ENCODE results near the gene THRA. TPM values are rescaled to one million over a fixed set of nuclear protein-coding genes. Genes with fewer than 3 reads are reported as not detected.
A peak's percentile ranks its signal among the peaks of the same experiment; 100 is the strongest.

THRA gene
- total RNA-seq, 1 donor from 2014 or later = 78.3 TPM

GRCh38 chr17:40069751-40070708, 7.3 kb downstream of the THRA start:
- H3K9me3 ChIP-seq (replicated peaks) = no peaks in the 10 kb centered on the region
- H3K27me3 ChIP-seq (ENCODE audit: low read depth) = no peaks in the 10 kb centered on the region
- H3K36me3 ChIP-seq = peaks cover 9% of the 10 kb centered on the region
- H3K4me3 ChIP-seq = peak overlapping the region; percentile 55
- TF ChIP-seq, protein P1, sequence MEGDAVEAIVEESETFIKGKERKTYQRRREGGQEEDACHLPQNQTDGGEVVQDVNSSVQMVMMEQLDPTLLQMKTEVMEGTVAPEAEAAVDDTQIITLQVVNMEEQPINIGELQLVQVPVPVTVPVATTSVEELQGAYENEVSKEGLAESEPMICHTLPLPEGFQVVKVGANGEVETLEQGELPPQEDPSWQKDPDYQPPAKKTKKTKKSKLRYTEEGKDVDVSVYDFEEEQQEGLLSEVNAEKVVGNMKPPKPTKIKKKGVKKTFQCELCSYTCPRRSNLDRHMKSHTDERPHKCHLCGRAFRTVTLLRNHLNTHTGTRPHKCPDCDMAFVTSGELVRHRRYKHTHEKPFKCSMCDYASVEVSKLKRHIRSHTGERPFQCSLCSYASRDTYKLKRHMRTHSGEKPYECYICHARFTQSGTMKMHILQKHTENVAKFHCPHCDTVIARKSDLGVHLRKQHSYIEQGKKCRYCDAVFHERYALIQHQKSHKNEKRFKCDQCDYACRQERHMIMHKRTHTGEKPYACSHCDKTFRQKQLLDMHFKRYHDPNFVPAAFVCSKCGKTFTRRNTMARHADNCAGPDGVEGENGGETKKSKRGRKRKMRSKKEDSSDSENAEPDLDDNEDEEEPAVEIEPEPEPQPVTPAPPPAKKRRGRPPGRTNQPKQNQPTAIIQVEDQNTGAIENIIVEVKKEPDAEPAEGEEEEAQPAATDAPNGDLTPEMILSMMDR (IDR thresholded peaks at IDR 0.05; ENCODE audit: borderline replicate concordance) = peak; percentile 52
- peak overlapping the region; percentile 100 for H3K27ac ChIP-seq (replicated peaks)
- intact Hi-C loops (cut with micrococcal nuclease) = no loop called here
- peaks cover 99% of the 10 kb centered on the region for H3K4me1 ChIP-seq
- no peak for DNase-seq

DNA sequence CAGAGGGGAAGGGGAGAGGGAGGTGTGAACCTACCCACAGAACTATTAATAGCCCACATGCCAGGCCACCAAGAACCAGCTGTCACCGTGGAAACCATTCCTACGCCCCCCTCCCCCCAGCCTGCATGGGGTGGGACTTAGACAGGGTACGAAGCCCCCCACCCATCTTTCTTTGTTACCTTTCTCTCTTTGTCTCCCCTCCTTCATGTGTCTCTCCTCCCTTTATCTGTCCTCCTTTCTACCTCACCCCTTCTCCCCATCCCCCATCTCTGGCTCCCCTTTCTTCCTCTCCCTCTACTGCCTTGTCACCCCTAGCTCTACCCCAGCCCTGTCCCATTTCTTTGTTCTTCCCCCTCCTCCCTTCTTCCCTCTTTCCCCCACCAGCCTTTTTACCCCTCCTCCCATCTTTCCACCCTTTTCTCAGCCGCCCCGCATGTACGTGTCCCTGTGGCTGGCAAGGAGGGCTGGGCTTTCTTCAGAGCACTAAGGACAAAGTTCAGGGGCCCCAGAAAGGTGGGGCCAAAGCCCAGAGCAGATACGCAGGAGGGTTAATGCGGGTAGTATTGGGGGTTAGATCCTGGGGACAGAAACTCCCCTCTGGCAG, 8.0 kb downstream of the THRA start:
- peak overlapping the region; percentile 55 for H3K4me3 ChIP-seq
- DNase-seq = no peak
- TF ChIP-seq, protein P1 (IDR thresholded peaks at IDR 0.05; ENCODE audit: borderline replicate concordance) = no peak

DNA sequence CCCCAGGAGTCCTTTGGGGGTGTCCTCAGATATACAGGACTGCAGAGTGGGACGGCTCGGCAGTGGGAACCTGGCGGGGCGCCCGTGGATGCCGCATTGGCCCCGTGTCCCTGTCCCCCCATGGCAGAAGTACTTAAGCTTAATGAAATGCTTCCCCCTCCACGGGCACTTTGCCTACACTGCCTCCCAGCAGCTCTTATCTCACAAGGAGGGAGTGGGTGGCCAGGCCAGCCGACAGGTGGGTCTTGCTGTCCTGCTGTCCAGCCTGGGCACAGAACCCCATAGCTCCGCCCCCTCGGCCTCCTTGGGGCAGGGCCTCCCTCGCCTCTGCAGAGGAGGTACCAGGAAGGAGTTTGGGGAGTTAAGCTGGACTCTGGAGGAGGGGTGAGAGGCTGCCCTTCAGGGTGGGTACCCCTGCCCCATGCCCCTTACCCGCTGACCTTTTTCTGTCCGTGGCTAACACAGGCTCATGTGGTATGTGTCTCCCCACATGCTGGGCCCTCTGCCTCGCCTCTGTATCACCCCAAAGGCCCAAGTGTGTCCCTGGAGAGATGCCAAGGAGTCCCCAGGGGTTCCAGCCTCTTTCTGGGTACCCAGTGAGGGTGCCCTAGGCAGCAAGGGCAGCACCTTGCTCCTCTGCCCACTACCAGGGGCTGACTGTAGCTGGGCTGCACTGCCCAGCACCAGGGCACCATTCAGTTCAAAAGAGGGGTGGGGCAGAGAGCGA, 8.7 kb downstream of the THRA start:
- TF ChIP-seq, protein P1 (IDR thresholded peaks at IDR 0.05; ENCODE audit: borderline replicate concordance) = no peak
- intact Hi-C loops (cut with micrococcal nuclease) = no loop called here
- H3K9me3 ChIP-seq (replicated peaks) = no peaks in the 10 kb centered on the region
- H3K4me3 ChIP-seq = peak overlapping the region; percentile 55
- peaks cover 99% of the 10 kb centered on the region for H3K4me1 ChIP-seq
- peaks cover 9% of the 10 kb centered on the region for H3K36me3 ChIP-seq
- peak; percentile 69 for DNase-seq
- H3K27ac ChIP-seq (replicated peaks) = peak overlapping the region; percentile 100
- no peaks in the 10 kb centered on the region for H3K27me3 ChIP-seq (ENCODE audit: low read depth)

More for the DNA sequence above, 8.0 kb downstream of the THRA start:
- Histone ChIP-seq H3K4me1 (peaks cover 99% of the 10 kb centered on the region), H3K27me3 (ENCODE audit: low read depth) (no peaks in the 10 kb centered on the region), H3K27ac (replicated peaks) (peak overlapping the region; percentile 100), H3K9me3 (replicated peaks) (no peaks in the 10 kb centered on the region), H3K36me3 (peaks cover 9% of the 10 kb centered on the region)
- intact Hi-C loops (cut with micrococcal nuclease) = no loop called here

DNA sequence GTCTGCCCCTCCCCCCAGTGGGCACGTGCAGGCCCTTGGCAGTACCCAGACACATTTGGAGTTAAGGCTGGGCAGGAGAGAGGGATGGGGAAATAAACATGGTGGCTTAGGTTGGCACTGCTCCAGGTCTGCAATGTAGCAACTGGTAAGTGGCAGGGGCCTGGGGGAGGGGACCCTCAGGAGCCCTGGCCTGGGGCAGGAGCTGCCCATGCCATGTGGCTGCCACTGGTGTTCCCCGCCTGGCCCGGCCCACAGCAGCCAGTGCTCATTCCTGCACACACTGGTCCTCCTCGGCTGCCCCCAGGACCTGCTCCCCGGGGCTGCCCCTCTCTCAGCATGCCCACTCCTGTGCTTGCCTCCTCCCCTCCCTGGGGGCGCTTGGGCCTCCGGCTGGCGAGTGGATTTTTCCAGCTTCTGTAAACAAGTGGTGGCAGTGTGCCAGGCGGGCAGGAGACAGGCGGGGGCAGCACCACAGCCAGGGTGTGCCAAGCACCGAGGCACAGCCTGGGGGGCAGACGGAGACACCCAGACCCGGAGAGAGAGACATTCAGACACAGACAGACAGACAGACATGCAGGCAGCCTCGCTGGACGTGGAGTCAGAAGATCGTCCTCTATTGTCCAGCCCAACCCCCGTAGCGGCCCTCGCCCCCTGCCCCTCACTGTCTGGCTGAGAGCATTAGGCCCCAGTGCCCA, 9.4 kb downstream of the THRA start:
- DNase-seq = peak; percentile 76
- Histone ChIP-seq H3K4me3 (peak overlapping the region; percentile 55), H3K9me3 (replicated peaks) (no peaks in the 10 kb centered on the region), H3K27ac (replicated peaks) (peak overlapping the region; percentile 100), H3K4me1 (peaks cover 99% of the 10 kb centered on the region), H3K36me3 (peaks cover 9% of the 10 kb centered on the region), H3K27me3 (ENCODE audit: low read depth) (no peaks in the 10 kb centered on the region)
- TF ChIP-seq, protein P1 (IDR thresholded peaks at IDR 0.05; ENCODE audit: borderline replicate concordance) = no peak
- intact Hi-C loops (cut with micrococcal nuclease) = no loop called here

Data from left ventricle myocardium inferior (tissue), 1 donor.